NCI-H345 treated with DMSO at 0.1 percent for 48 hours (cell line): ENCODE results near the gene RPGR.

ENCODE experiments used
- DNase-seq: peaks from one replicate; lab custom pipeline; 2025; ENCODE audit not compliant: unreplicated experiment; lab: John Stamatoyannopoulos, UW

RPGR gene, protein sequence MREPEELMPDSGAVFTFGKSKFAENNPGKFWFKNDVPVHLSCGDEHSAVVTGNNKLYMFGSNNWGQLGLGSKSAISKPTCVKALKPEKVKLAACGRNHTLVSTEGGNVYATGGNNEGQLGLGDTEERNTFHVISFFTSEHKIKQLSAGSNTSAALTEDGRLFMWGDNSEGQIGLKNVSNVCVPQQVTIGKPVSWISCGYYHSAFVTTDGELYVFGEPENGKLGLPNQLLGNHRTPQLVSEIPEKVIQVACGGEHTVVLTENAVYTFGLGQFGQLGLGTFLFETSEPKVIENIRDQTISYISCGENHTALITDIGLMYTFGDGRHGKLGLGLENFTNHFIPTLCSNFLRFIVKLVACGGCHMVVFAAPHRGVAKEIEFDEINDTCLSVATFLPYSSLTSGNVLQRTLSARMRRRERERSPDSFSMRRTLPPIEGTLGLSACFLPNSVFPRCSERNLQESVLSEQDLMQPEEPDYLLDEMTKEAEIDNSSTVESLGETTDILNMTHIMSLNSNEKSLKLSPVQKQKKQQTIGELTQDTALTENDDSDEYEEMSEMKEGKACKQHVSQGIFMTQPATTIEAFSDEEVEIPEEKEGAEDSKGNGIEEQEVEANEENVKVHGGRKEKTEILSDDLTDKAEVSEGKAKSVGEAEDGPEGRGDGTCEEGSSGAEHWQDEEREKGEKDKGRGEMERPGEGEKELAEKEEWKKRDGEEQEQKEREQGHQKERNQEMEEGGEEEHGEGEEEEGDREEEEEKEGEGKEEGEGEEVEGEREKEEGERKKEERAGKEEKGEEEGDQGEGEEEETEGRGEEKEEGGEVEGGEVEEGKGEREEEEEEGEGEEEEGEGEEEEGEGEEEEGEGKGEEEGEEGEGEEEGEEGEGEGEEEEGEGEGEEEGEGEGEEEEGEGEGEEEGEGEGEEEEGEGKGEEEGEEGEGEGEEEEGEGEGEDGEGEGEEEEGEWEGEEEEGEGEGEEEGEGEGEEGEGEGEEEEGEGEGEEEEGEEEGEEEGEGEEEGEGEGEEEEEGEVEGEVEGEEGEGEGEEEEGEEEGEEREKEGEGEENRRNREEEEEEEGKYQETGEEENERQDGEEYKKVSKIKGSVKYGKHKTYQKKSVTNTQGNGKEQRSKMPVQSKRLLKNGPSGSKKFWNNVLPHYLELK

DNA sequence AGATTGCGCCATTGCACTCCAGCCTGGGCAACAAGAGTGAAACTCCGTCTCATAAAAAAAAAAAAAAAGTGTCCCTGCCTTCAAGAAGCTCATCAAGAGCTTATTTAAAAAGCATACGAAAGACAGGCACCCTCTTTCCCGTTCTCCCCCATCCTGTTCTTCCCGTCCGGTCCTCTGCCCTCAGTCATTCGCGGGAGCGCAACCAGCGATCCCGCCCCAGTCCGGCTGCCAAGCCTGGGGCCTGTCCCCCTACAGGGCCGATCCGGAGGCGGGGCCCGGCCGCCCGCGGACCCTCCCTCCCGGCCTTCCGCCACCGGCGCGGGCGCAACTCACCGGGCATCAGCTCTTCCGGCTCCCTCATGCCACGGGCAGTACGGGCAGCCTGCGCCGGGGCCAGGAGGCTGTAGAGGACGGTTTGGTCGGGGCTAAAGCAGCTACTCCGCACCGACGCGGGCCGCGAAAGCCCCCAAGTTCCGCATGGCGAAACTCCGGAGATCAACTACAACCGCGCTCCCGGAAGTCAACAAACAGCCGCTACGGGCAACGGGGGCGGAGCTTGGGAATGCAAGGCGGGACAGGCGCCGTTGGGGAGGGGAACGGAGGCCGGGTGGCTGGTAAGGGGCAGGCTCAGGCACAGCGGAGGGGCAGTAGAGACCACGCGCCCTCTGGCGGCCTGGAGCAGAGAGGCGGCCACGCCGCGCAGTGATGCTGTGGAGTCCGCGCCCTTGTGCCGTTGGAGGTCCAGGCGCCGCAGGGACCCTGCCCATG lies at the start of gene RPGR:
TSS of gene RPGR (minus strand) at position 503 of the 768 bp plus-strand sequence. CDS start at position 361, 142 bp downstream.
- DNase-seq, result peak; percentile 78

GRCh38 chrX:38376747-38377146 lies 49.4 kb upstream of the RPGR start:
- no peak for DNase-seq

- DNase-seq, result no peak
Observed at GRCh38 chrX:38375891-38376290, 48.6 kb upstream of the RPGR start.

DNA sequence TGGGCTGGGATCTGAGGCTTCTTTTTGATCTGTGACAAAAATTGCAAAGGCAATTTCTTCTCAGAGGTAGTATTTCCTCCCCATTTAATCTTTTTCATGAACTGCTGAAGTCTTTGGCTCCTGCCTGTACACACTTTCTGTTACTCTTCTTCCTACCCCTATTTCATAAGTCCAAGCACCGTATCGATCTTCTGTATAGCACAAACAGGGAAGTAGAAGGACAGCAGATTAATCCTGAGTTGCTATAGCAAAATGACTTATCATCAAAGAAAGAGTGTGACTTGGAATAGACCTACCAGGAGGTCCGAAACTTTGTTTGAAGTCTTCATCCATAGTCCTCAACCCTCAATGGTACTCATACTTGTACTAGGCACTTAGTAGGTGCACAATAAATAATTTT lies 47.1 kb upstream of the RPGR start:
- no peak for DNase-seq

DNA sequence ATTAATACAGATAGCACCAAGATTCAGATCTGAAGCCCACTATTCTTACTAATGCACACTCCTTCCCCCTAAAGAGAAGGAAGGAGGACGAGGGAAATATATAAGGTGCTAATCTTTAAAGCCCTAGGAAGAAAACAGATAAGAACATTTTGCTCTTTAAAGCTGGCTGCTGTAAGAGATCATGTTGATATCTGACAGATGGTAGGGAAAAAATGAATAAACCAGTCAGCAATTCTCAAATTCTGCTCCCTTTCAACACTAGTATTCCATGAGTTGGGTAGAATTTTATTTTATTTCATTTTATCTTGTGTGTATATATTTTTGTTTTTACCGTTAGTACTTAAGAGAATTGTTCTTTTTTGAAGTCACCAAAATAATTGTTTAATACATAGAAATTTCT lies 44.3 kb upstream of the RPGR start:
- no peak for DNase-seq

DNA sequence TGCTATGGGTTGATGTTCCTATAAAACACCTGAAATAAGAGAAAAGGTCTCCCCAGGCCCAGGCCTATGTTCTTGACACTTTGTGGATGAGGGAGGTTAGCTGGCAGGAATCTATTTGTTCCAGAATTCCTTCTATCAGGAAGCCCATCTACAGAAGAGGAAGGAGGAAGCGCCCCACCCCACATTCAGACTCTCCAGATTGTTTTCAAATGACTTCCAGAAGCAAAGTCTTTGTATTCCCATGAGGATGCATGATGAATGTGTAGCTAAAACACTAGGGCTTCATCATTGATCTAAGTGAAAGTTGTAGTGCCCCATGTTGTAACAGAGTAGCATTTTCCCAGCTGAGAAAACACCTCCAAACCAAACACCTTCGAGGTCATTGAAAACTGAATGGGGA lies 41.5 kb upstream of the RPGR start:
- no peak for DNase-seq

DNA sequence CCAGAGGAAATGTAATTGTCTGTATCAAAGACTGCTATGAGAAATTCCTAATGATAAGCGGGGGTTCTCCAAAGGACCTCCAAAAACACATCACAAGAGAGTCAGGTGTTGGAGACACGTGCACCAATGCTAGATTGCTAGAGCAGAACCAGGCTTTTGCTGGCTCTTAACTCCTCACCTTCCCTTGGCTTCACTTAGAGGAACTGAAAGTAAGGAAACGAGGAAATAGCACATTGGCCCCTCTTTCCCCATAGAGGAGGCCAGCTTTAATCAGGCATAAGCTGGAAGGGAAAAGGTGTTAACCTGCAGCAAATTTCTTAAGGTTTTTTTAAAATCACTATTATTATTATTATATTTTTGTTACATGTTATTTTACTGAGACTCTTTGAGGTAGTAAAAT lies 38.6 kb upstream of the RPGR start:
- DNase-seq, result no peak

DNA sequence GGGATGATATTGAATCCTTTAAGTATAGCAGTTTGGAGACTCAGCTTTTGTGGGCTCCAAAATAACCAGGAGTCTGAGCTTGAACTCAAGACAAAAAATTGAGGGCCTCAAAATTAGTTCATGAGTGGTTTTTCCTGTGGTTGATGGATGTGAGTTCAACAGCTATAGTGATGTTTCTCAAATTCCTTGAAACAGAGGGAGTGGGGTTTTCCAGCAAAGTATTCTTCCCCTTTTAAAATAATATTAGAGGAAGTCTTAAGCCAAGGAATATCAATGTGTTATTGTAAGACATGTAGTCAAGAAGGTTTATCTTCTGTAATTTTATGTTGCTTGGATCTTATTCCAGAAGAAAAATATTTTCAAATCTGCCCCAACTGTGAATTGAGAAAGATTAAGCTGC lies 35.7 kb upstream of the RPGR start:
- no peak for DNase-seq

DNA sequence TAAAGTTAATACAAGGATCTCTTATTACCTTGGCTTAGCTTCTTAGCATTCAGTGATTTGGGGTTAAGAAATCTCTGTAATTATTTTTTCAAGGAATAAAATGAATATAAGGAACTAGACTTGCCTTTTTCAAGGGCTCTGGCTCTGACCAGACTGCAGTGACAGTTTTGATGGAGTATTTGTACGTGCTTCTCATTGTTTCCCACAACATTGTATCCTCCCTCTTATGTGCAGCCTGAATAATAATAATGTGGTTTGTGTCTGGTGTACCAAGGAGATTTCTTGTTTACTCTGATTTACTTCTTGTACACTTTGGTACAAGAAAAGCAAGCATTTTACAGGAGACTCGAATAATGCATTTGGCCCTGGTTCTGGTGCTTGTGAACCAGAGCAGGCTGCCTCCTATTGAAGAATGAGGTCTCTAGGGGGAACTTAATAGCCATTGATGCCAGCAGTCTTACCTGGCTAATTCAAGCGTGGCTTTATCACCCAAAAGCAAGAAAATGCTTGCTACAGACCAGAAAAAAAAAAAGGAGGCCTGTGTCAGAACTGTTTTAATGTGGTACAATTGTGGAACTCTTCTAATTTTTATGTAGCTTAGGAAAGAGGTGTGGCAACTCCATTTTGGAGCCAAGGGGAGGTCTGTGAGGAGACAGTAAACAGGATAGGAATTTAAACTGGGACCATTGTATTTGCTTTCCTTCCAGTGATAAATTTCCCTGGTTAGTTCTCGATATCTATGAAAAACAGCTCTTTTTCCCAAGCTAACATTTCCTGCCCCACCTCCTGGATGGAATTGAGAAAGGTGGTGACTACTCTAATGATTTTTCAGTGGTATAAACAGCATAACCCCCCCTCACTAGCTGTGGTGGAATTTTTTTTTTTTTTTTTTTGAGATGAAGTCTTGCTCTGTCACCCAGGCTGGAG lies 30.7 kb upstream of the RPGR start:
- no peak for DNase-seq

DNA sequence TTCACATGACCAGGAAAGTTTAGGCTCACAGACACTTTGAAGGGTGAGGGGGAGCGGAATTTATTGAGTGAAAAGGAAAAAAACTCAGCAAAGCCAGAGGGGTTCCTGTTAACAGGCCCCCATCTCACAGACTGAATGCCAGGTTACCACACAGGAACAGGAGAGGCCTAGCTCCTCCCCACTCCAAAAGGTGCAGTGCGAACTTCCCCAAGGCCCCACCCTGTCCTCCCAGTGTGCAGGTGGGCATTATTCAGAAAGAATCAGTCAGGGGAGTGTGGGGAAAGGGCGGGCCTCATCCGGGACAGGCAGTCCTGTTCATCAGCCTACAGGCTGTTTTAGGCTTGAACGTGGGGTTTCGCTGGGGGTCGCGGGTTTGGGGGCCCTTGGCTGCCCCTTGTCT lies 29.1 kb upstream of the RPGR start:
- DNase-seq, result no peak

- DNase-seq, result no peak
Observed at GRCh38 chrX:38352362-38352761, 25.1 kb upstream of the RPGR start, which contains the start of gene OTC. TSS of gene OTC (plus strand) at chrX:38352604. CDS start at chrX:38352697, 93 bp downstream.

- no peak for DNase-seq
Observed at GRCh38 chrX:38351346-38351745, 24.0 kb upstream of the RPGR start.

DNA sequence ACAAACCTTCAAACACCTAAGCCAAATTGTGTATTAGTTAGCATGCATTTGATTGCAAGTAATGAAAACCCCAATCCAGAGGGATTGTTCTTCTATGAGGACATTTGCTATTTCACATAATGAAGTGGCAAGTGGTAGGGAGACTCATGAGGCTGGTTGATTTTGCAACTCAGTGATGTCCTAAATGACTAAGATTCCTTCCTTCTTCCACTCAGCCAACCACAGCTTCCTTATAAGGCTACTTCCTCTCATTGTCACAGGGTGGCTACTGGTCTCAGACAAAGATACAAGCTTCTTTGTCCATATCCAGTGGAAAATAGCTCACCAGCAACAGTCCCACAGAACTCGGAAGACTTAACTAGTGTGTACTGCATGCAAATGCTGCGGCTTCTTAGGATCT lies 19.8 kb upstream of the RPGR start:
- DNase-seq, result no peak

DNA sequence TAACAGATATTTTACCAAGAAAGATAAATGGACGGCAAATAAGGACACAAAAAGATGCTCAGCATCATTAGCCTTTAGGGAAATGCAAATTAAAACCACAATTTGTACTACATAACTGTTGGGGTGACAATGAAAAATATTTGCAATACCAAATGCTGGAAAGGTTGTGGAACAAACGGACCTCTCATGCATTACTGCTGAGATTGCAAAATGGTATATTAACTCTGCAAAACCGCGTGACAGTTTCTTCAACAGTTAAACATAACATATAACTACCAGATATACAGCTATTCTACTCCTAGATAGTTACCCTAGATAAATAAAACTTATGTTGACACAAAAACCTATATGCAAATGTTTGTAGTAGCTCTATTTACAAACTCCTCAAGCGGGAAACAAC lies 18.8 kb upstream of the RPGR start:
- DNase-seq, result no peak

- DNase-seq, result no peak
Observed at GRCh38 chrX:38342853-38343778, 15.8 kb upstream of the RPGR start.

DNA sequence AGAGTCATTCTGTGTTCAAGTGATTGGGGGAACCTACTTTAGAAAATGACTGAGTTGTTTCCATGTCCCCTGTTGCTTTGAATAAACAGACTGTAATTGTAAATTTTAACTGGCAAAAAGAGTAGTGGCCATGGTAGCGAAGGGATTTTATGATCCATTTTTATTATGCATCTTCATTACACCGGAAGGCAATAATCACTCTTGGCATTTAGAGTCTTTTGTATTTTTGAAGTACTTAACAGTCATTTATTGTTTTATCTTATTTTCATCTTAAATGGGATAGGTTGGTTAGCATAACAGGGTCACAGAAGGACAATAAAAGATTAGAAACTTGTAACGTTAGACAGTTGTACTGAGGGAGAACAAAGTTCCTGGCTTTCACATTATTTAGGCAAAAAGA lies 14.1 kb upstream of the RPGR start:
- no peak for DNase-seq

DNA sequence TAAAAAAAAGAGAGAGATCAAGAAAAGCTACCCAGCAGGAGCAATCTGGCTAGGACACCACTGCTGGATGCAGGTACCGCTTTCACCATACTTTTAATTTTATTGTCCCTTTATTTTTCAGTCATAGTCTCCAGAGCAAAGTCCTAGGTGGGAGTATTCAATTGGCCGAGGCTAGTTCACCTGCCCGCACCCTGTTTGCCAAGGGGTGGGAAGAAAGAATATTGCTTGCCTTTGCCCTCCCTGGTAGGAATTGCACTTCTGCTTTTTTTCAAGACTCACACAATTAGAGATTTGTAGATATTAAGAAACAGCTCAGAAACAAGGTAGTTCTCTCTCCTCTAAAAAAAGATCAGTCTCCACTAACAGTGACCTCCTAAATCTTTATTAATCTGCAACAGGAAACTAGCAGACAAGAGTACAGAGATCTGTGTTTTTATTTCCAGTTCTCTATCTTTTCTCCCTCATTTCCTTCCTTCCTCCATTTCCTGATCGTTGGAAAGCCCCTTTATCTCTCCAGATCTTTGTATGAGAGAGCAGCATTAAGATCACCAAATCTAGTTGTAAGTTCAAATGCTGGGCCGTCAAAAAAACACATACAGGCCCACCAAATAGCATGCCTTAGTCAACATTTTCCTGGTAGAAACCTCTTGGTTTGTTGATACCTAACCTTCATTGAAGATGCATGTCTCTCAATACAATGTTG lies 9.4 kb upstream of the RPGR start:
- no peak for DNase-seq

GRCh38 chrX:38335382-38335781 lies 8.1 kb upstream of the RPGR start:
- DNase-seq, result no peak
